ENCODE results near the gene SLC39A8. TPM values are rescaled to one million over a fixed set of nuclear protein-coding genes. Genes with fewer than 3 reads are reported as not detected.

SLC39A8 gene
- total RNA-seq, 2 donors from 2014 or later, result 64.4 to 76.4 TPM

GRCh38 chr4:102299354-102300107 lies 45.8 kb downstream of the SLC39A8 start:
- H3K27me3 Mint-ChIP-seq (ENCODE audit: insufficient read depth), result no peaks in the 10 kb centered on the region
- no peaks in the 10 kb centered on the region for H3K27me3 ChIP-seq (ENCODE audit: control insufficient read depth, insufficient read depth, low read length, poor library complexity, severe bottlenecking)
- 10 to 23% methylated on average over 3 to 4 of the region's 4 CpGs for WGBS, 2 experiments (ENCODE audit: insufficient coverage in 1 of 2, insufficient read length in 1 of 2)
- peak; percentile 85 for DNase-seq
- no peak overlapping the region for H3K4me3 ChIP-seq (ENCODE audit: low read length)
- H3K9me3 ChIP-seq (ENCODE audit: control insufficient read depth, low read length), result peaks cover 4% of the 10 kb centered on the region
- H3K9ac ChIP-seq (ENCODE audit: extremely low read depth, low read length, poor library complexity, severe bottlenecking), result no peak overlapping the region
- H3K36me3 Mint-ChIP-seq (ENCODE audit: low read depth), result peaks cover 31% of the 10 kb centered on the region
- H3K4me1 Mint-ChIP-seq, result peaks cover 8% of the 10 kb centered on the region
- H3K4me1 ChIP-seq (ENCODE audit: control insufficient read depth, insufficient read depth, low read length), result no peaks in the 10 kb centered on the region
- peak; percentile 94 for TF ChIP-seq CTCF (conservative IDR thresholded peaks at IDR 0.05)
- H3K9me3 Mint-ChIP-seq, result no peaks in the 10 kb centered on the region
- H3K36me3 ChIP-seq (ENCODE audit: control insufficient read depth, insufficient read depth, low read length), result peaks cover 33% of the 10 kb centered on the region
- H3K4me3 Mint-ChIP-seq, result no peak overlapping the region
- peak overlapping the region; percentile 64 for H3K27ac Mint-ChIP-seq
- no peak overlapping the region for H3K27ac ChIP-seq (ENCODE audit: low read depth, low read length)

- H3K27me3 ChIP-seq (ENCODE audit: control insufficient read depth, insufficient read depth, low read length, poor library complexity, severe bottlenecking), result no peaks in the 10 kb centered on the region
- H3K36me3 ChIP-seq (ENCODE audit: control insufficient read depth, insufficient read depth, low read length), result peaks cover 30% of the 10 kb centered on the region
- H3K27ac ChIP-seq (ENCODE audit: low read depth, low read length), result no peak overlapping the region
- no peaks in the 10 kb centered on the region for H3K4me1 ChIP-seq (ENCODE audit: control insufficient read depth, insufficient read depth, low read length)
- DNase-seq, result no peak
- H3K4me3 ChIP-seq (ENCODE audit: low read length), result no peak overlapping the region
- peaks cover 4% of the 10 kb centered on the region for H3K9me3 ChIP-seq (ENCODE audit: control insufficient read depth, low read length)
- Mint-ChIP-seq H3K36me3 (ENCODE audit: low read depth) (peaks cover 28% of the 10 kb centered on the region), H3K4me3 (no peak overlapping the region), H3K27me3 (ENCODE audit: insufficient read depth) (no peaks in the 10 kb centered on the region), H3K9me3 (no peaks in the 10 kb centered on the region), H3K4me1 (peaks cover 8% of the 10 kb centered on the region), H3K27ac (peak overlapping the region; percentile 68)
- 90 to 92% methylated on average over 1 of the region's 1 CpG for WGBS, 2 experiments (ENCODE audit: insufficient coverage in 1 of 2, insufficient read length in 1 of 2)
- no peak overlapping the region for H3K9ac ChIP-seq (ENCODE audit: extremely low read depth, low read length, poor library complexity, severe bottlenecking)
- no peak for TF ChIP-seq CTCF (conservative IDR thresholded peaks at IDR 0.05)
Observed at GRCh38 chr4:102298716-102299115, 46.6 kb downstream of the SLC39A8 start.

GRCh38 chr4:102295153-102295862 lies 50.0 kb downstream of the SLC39A8 start:
- H3K4me3 Mint-ChIP-seq, result no peak overlapping the region
- no peak overlapping the region for H3K9ac ChIP-seq (ENCODE audit: extremely low read depth, low read length, poor library complexity, severe bottlenecking)
- H3K27ac ChIP-seq (ENCODE audit: low read depth, low read length), result no peak overlapping the region
- no peak overlapping the region for H3K4me3 ChIP-seq (ENCODE audit: low read length)
- no peak overlapping the region for H3K27ac Mint-ChIP-seq
- H3K36me3 ChIP-seq (ENCODE audit: control insufficient read depth, insufficient read depth, low read length), result peaks cover 29% of the 10 kb centered on the region
- H3K9me3 Mint-ChIP-seq, result no peaks in the 10 kb centered on the region
- H3K27me3 ChIP-seq (ENCODE audit: control insufficient read depth, insufficient read depth, low read length, poor library complexity, severe bottlenecking), result no peaks in the 10 kb centered on the region
- no peaks in the 10 kb centered on the region for H3K27me3 Mint-ChIP-seq (ENCODE audit: insufficient read depth)
- peaks cover 40% of the 10 kb centered on the region for H3K36me3 Mint-ChIP-seq (ENCODE audit: low read depth)
- H3K9me3 ChIP-seq (ENCODE audit: control insufficient read depth, low read length), result peaks cover 4% of the 10 kb centered on the region
- H3K4me1 Mint-ChIP-seq, result peaks cover 7% of the 10 kb centered on the region
- DNase-seq, result no peak
- H3K4me1 ChIP-seq (ENCODE audit: control insufficient read depth, insufficient read depth, low read length), result no peaks in the 10 kb centered on the region
- no peak for TF ChIP-seq CTCF (conservative IDR thresholded peaks at IDR 0.05)
